ENCODE data around the gene MUC6.

The MUC6 gene

GRCh38 chr11:1041149-1041467 is 4.6 kb upstream of the MUC6 start:
- in situ Hi-C loops (cut with MboI; ENCODE audit: low sequenced_read_pairs) = no loop called here
- H3K4me1 ChIP-seq = no peaks in the 10 kb centered on the region
- no peaks in the 10 kb centered on the region for H3K36me3 ChIP-seq (replicated peaks)
- H3K27me3 ChIP-seq (ENCODE audit: low read depth) = peaks cover 3% of the 10 kb centered on the region; the same call in 1 of the 2 replicates
- DNase-seq (ENCODE audit: low spot score in 2 of 2) = no peak
- H3K9me3 ChIP-seq = no peaks in the 10 kb centered on the region
- H3K4me3 ChIP-seq = no peak overlapping the region

GRCh38 chr11:1040428-1041148 is 4.1 kb upstream of the MUC6 start:
- Histone ChIP-seq H3K4me1 (no peaks in the 10 kb centered on the region), H3K9me3 (no peaks in the 10 kb centered on the region), H3K27me3 (ENCODE audit: low read depth) (peaks cover 7% of the 10 kb centered on the region; the same call in 1 of the 2 replicates), H3K4me3 (no peak overlapping the region), H3K36me3 (replicated peaks) (no peaks in the 10 kb centered on the region)
- in situ Hi-C loops (cut with MboI; ENCODE audit: low sequenced_read_pairs) = no loop called here
- DNase-seq (ENCODE audit: low spot score in 2 of 2) = no peak

DNA sequence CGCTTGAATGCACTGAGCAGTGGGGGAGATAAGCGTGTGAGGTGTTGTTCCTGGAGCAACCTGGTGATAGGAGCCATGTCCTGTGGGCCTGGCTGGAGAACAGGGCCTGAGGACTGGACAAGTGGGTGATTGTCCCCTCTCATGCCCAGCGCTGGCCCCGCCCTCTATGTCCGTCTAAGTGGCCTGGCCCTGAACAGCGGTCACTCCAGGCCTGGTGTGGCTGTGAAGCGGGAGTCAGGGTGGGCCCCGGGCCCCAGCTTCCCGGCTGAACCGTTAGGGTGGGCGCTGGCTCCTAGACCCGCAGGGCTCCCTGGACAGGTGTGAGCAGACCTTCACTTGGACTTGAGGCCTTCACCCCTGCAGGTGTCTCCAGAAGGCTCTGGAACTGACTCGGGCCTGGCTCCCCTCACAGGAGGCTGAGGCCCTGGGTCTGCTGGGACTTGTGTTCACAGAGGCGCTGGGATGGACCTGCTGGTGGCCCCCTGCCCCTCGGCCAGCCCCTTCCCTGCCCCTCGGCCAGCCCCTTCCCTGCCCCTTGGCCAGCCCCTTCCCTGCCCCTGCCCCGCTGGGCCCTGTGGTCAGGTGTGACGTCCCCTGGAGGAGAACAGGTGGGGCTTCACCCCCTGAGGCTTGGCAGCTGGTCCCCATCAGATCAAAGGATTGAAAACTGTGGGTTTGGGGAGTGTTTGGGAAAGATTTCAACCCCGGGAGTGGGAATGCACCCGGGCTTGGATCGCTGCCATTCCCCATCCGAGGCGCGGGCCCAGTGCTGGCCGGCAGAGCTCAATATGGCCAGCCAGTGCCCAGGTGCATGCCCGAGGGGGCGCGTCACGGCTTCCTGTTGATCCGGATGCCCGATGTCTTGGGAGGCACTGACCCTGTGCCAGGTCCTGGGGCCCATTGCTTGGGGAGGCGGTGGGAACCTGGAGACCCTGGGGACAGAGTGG is 3.2 kb upstream of the MUC6 start:
- H3K4me3 ChIP-seq = no peak overlapping the region
- no peaks in the 10 kb centered on the region for H3K4me1 ChIP-seq
- H3K27me3 ChIP-seq (ENCODE audit: low read depth) = peaks cover 5% of the 10 kb centered on the region; the same call in 1 of the 2 replicates
- no peaks in the 10 kb centered on the region for H3K36me3 ChIP-seq (replicated peaks)
- DNase-seq (ENCODE audit: low spot score in 2 of 2) = no peak
- in situ Hi-C loops (cut with MboI; ENCODE audit: low sequenced_read_pairs) = no loop called here
- H3K9me3 ChIP-seq = no peaks in the 10 kb centered on the region

DNA sequence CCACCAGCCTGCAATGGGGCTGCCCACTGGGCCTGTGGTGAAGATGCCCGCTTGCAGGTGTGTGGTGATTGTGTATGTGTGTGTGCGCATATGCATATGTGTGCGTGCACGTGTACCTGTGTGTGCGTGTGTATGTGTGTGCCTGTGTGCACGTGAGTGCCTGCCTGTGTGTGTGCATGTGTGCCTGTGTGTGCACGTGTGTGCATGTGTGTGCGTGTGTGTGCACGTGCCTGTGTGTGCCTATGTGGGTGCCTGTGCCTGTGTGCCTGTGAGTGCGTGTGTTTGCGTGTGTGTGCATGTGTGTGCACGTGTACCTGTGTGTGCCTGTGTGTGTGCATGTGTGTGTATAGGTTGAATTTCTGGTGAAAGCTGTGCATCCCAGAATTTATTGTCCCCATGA is 2.4 kb upstream of the MUC6 start:
- H3K4me3 ChIP-seq = no peak overlapping the region
- no peak for DNase-seq (ENCODE audit: low spot score in 2 of 2)
- peaks cover 4% of the 10 kb centered on the region; the same call in 1 of the 2 replicates for H3K27me3 ChIP-seq (ENCODE audit: low read depth)
- no peaks in the 10 kb centered on the region for H3K9me3 ChIP-seq
- H3K36me3 ChIP-seq (replicated peaks) = no peaks in the 10 kb centered on the region
- no peaks in the 10 kb centered on the region for H3K4me1 ChIP-seq
- in situ Hi-C loops (cut with MboI; ENCODE audit: low sequenced_read_pairs) = no loop called here

DNA sequence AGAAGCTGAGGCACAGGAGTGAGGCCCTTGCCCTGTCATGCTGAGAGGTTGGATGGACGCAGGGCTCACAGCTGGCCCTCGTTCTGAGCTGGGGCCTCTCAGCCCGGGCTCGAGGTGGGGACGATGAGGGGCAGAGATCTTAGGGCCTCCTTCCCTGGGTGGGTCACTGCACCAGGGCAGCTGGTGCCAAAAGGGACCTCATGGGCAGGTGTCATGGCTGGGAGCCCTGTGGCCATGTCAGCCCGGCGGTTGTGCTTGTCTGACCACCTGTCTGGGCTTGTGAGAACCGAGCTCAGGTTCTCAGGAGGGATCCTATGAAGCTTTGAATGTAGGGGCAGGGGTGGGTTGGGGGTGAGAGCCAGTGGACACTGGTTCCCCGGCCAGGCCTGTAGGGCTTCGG is 1.8 kb upstream of the MUC6 start:
- DNase-seq (ENCODE audit: low spot score in 2 of 2) = no peak
- H3K9me3 ChIP-seq = no peaks in the 10 kb centered on the region
- in situ Hi-C loops (cut with MboI; ENCODE audit: low sequenced_read_pairs) = no loop called here

DNA sequence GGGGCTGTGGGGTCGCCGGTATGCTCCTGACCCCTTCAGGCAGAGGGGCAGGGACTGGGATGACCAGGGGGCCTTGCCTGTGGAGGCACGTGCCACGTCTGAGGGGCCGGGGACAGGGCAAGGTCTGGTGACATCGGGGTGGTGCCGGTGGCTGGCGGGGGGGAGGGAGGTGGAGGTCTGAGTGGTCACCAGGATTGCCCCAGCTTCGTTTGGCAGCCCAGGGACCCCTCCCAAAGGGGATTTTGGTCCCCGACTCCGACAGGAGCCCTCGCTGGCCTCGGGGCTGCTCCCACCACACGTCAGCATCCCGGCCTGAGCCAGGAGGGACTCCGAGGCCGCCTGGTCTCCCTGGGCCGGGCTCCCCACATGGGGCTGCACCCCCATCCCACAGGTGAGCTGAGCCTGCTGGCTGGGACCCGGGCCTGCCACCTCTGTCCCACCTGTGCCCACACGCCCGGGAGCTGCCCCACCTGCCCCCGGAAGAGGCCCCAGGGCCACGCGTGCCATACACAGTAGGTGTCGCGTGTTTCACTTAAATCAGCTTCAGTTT is 1.1 kb upstream of the MUC6 start:
- no peak for DNase-seq (ENCODE audit: low spot score in 2 of 2)
- Histone ChIP-seq H3K4me3 (no peak overlapping the region), H3K4me1 (no peaks in the 10 kb centered on the region), H3K36me3 (replicated peaks) (no peaks in the 10 kb centered on the region), H3K9me3 (no peaks in the 10 kb centered on the region), H3K27me3 (ENCODE audit: low read depth) (peaks cover 4% of the 10 kb centered on the region; the same call in 1 of the 2 replicates)
- in situ Hi-C loops (cut with MboI; ENCODE audit: low sequenced_read_pairs) = no loop called here

More for the DNA sequence above, 1.8 kb upstream of the MUC6 start:
- Histone ChIP-seq H3K4me1 (no peaks in the 10 kb centered on the region), H3K27me3 (ENCODE audit: low read depth) (peaks cover 4% of the 10 kb centered on the region; the same call in 1 of the 2 replicates), H3K36me3 (replicated peaks) (no peaks in the 10 kb centered on the region), H3K4me3 (no peak overlapping the region)

DNA sequence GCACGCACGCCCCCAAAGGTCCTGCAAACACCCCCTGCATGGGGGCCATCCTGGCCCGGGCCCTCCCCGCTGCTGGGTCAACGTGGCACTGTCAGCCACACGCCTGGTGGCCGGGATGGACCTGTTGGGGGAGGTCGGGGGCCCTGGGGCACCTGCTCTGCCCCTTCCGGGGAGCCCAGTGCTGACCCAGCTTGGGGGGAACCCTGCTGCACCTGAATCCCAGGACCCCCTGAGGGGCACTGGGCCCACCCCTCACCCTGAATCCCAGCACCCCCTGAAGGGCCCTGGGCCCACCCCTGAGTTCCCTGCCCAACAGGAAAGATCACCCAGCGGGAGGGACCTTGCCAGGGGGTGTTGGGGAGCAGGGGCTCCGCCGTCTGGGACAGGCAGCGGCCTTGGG is 413 bp upstream of the MUC6 start:
- H3K4me3 ChIP-seq = no peak overlapping the region
- in situ Hi-C loops (cut with MboI; ENCODE audit: low sequenced_read_pairs) = no loop called here
- H3K27me3 ChIP-seq (ENCODE audit: low read depth) = peaks cover 4% of the 10 kb centered on the region; the same call in 1 of the 2 replicates
- H3K9me3 ChIP-seq = no peaks in the 10 kb centered on the region
- H3K4me1 ChIP-seq = no peaks in the 10 kb centered on the region
- no peak for DNase-seq (ENCODE audit: low spot score in 2 of 2)
- H3K36me3 ChIP-seq (replicated peaks) = no peaks in the 10 kb centered on the region

- Histone ChIP-seq H3K27me3 (ENCODE audit: low read depth) (peaks cover 4% of the 10 kb centered on the region; the same call in 1 of the 2 replicates), H3K4me3 (no peak overlapping the region), H3K9me3 (no peaks in the 10 kb centered on the region), H3K36me3 (replicated peaks) (no peaks in the 10 kb centered on the region), H3K4me1 (no peaks in the 10 kb centered on the region)
- DNase-seq (ENCODE audit: low spot score in 2 of 2) = no peak
- in situ Hi-C loops (cut with MboI; ENCODE audit: low sequenced_read_pairs) = no loop called here
These were observed 788 bp downstream of the MUC6 start for GRCh38 chr11:1035577-1036283.

GRCh38 chr11:1034456-1035295 is 1.8 kb downstream of the MUC6 start:
- H3K27me3 ChIP-seq (ENCODE audit: low read depth) = peaks cover 4% of the 10 kb centered on the region; the same call in 1 of the 2 replicates
- H3K4me3 ChIP-seq = no peak overlapping the region
- DNase-seq (ENCODE audit: low spot score in 2 of 2) = no peak
- no peaks in the 10 kb centered on the region for H3K9me3 ChIP-seq
- H3K4me1 ChIP-seq = no peaks in the 10 kb centered on the region
- in situ Hi-C loops (cut with MboI; ENCODE audit: low sequenced_read_pairs) = no loop called here
- H3K36me3 ChIP-seq (replicated peaks) = no peaks in the 10 kb centered on the region

DNA sequence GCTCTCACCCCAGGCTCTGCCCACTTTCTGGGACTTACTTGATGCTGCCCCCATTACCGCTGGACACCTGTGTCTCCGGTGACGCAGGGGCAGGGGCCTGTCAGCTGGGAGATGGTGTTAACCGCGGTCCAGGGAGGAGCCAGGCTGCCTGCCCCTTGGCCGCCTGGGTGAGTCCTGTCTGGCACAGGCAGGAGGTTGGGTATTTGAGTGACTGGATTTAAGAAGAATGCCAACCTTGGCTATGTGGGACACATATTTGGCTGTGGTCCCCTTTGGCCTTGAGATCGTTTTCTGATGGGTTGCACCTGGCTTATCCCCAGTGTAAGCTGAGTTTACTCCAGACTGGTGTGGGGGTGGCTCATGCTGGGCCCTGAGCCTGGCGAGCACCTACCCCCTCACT is 2.5 kb downstream of the MUC6 start:
- no peaks in the 10 kb centered on the region for H3K9me3 ChIP-seq
- no peak overlapping the region for H3K4me3 ChIP-seq
- DNase-seq (ENCODE audit: low spot score in 2 of 2) = no peak
- H3K4me1 ChIP-seq = no peaks in the 10 kb centered on the region
- in situ Hi-C loops (cut with MboI; ENCODE audit: low sequenced_read_pairs) = no loop called here
- H3K36me3 ChIP-seq (replicated peaks) = no peaks in the 10 kb centered on the region
- peaks cover 4% of the 10 kb centered on the region; the same call in 1 of the 2 replicates for H3K27me3 ChIP-seq (ENCODE audit: low read depth)

GRCh38 chr11:1033016-1033798 is 3.3 kb downstream of the MUC6 start:
- Histone ChIP-seq H3K27me3 (ENCODE audit: low read depth) (peaks cover 4% of the 10 kb centered on the region; the same call in 1 of the 2 replicates), H3K9me3 (no peaks in the 10 kb centered on the region), H3K36me3 (replicated peaks) (no peaks in the 10 kb centered on the region), H3K4me3 (no peak overlapping the region), H3K4me1 (no peaks in the 10 kb centered on the region)
- DNase-seq (ENCODE audit: low spot score in 2 of 2) = no peak
- in situ Hi-C loops (cut with MboI; ENCODE audit: low sequenced_read_pairs) = no loop called here

- Histone ChIP-seq H3K9me3 (no peaks in the 10 kb centered on the region), H3K36me3 (replicated peaks) (no peaks in the 10 kb centered on the region), H3K27me3 (ENCODE audit: low read depth) (peaks cover 4% of the 10 kb centered on the region; the same call in 1 of the 2 replicates), H3K4me3 (no peak overlapping the region), H3K4me1 (no peaks in the 10 kb centered on the region)
- no peak for DNase-seq (ENCODE audit: low spot score in 2 of 2)
- in situ Hi-C loops (cut with MboI; ENCODE audit: low sequenced_read_pairs) = no loop called here
These were observed 4.1 kb downstream of the MUC6 start for GRCh38 chr11:1032310-1032891.
